NCI-H82 (cell line): Measurements from ENCODE around the gene ZNF26.

Source experiments
- DNase-seq: peaks from one replicate; lab custom pipeline; 2025; lab: John Stamatoyannopoulos, UW

The ZNF26 gene

GRCh38 chr12:133061954-133062353 lies 75.8 kb downstream of the ZNF26 start:
- no peak for DNase-seq

GRCh38 chr12:133063556-133063955 lies 77.4 kb downstream of the ZNF26 start:
- DNase-seq, result no peak

- DNase-seq, result no peak
Measured at GRCh38 chr12:133073836-133074235, 87.7 kb downstream of the ZNF26 start.
